SU-DHL-6 (cell line): ENCODE results near the gene NTMT2.
"Not testable (repeated sequence)": the region's sequence is repeated elsewhere in the genome, so short reads cannot be mapped to it uniquely, and the experiment has no call there.

Experiments used
- H2AFZ ChIP-seq: fragments of 200-600 bp; sonication (generic); 2 replicates; pipeline ENCODE4 v1.6.1; 2014; ENCODE audit warnings: low read depth, mild to moderate bottlenecking, moderate library complexity, mixed read lengths, antibody characterized with exemption, low read length; ENCODE audit not compliant: severe bottlenecking
- H3F3A ChIP-seq: fragments of 200-600 bp; shearing (Covaris generic); 2 replicates; pipeline ENCODE4 v1.6.0; 2016; ENCODE audit warnings: antibody characterized with exemption, mild to moderate bottlenecking; ENCODE audit not compliant: insufficient read depth
- H3K27ac ChIP-seq: fragments of 200-600 bp; sonication (generic); 2 replicates; pipeline ENCODE4 v1.5.1; 2016; ENCODE audit warnings: low read depth, mild to moderate bottlenecking, low read length, moderate library complexity, mixed read lengths
- H3K27me3 ChIP-seq: fragments of 200-600 bp; sonication (generic), shearing (Covaris generic); 2 replicates; pipeline ENCODE4 v1.6.0; 2014; ENCODE audit warnings: mild to moderate bottlenecking, low read length
- H3K36me3 ChIP-seq: fragments of 200-600 bp; sonication (generic); 2 replicates; pipeline ENCODE4 v1.6.1; 2014; ENCODE audit warnings: mild to moderate bottlenecking, low read length, mixed read lengths
- H3K4me2 ChIP-seq: fragments of 300-600, 200-600 bp; shearing (Covaris generic), sonication (generic); 2 replicates; pipeline ENCODE4 v1.6.0; 2014; ENCODE audit warnings: low read length, low read depth, mild to moderate bottlenecking; ENCODE audit not compliant: poor library complexity, severe bottlenecking
- H3K4me3 ChIP-seq: fragments of 200-600 bp; sonication (generic); 2 replicates; pipeline ENCODE4 v1.5.1; 2014; ENCODE audit warnings: antibody characterized with exemption, low read length, mild to moderate bottlenecking, mixed read lengths; ENCODE audit not compliant: insufficient read depth, poor library complexity, severe bottlenecking
- H3K79me2 ChIP-seq: fragments of 200-600 bp; sonication (generic); 2 replicates; pipeline ENCODE4 v1.6.1; 2014; ENCODE audit warnings: mild to moderate bottlenecking, low read length, moderate library complexity; ENCODE audit not compliant: insufficient read depth
- H3K9ac ChIP-seq: fragments of 200-600 bp; sonication (generic); 2 replicates; pipeline ENCODE4 v1.7.0; 2014; ENCODE audit warnings: mild to moderate bottlenecking, low read length
- H3K9me2 ChIP-seq: fragments of 200-600 bp; sonication (generic); replicated peaks from 2 replicates; pipeline ENCODE4 v1.6.1; 2014; ENCODE audit warnings: low read length; ENCODE audit not compliant: insufficient read depth
- H3K9me3 ChIP-seq: fragments of 200-600 bp; sonication (generic); 2 replicates; pipeline ENCODE4 v1.6.1; 2014; ENCODE audit warnings: low read length, mixed read lengths; ENCODE audit not compliant: insufficient read depth
- H4K20me1 ChIP-seq: fragments of 200-600 bp; sonication (generic); 2 replicates; pipeline ENCODE4 v1.6.1; 2014; ENCODE audit warnings: low read depth, mild to moderate bottlenecking, antibody characterized with exemption, low read length, moderate library complexity, mixed read lengths
- EZH2phosphoT487 ChIP-seq: fragments of 200-600 bp; sonication (generic), shearing (Covaris generic); conservative IDR thresholded peaks from 2 replicates; pipeline ENCODE4 v1.6.1; 2018; ENCODE audit warnings: mild to moderate bottlenecking, antibody characterized with exemption, low read length, moderate library complexity, mixed read lengths
- TF ChIP-seq, protein P1 (sequence below): fragments of 200-600 bp; sonication (generic); IDR thresholded peaks from one replicate; pipeline ENCODE4 v1.5.1; 2017; ENCODE audit warnings: antibody characterized with exemption, mild to moderate bottlenecking, low read length, moderate library complexity; ENCODE audit not compliant: insufficient read depth, poor library complexity, severe bottlenecking

Gene NTMT2

DNA sequence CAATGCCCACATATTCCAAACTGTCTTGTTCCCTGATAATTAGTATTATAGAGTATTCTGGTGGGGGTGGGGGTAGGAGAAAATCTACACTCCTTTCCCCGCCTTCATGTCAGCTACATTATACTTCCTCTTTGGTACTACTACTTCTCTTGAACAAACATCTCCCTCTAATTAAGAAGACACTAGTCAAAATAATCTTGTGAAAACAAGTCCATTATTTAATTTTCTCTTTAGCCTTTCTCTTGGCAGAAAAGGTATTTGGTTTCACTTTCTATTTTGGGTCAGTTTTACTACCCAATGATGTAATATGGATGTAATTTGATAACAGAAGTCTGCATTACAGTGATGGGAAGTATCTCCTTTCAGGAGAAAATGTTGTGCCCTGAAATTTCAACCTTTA is 22.5 kb downstream of the NTMT2 start:
- no peaks in the 10 kb centered on the region for H3K9me3 ChIP-seq
- H2AFZ ChIP-seq, result no peak overlapping the region
- H3K4me3 ChIP-seq, result no peak overlapping the region
- H3K79me2 ChIP-seq, result no peaks in the 10 kb centered on the region
- H3K9ac ChIP-seq, result no peak overlapping the region
- H3K27ac ChIP-seq, result no peak overlapping the region
- no peak for TF ChIP-seq EZH2phosphoT487
- H4K20me1 ChIP-seq, result no peaks in the 10 kb centered on the region
- no peaks in the 10 kb centered on the region for H3K36me3 ChIP-seq
- no peak overlapping the region for H3K4me2 ChIP-seq
- H3K27me3 ChIP-seq, result no peaks in the 10 kb centered on the region
- H3K9me2 ChIP-seq, result no peaks in the 10 kb centered on the region
- H3F3A ChIP-seq, result no peaks in the 10 kb centered on the region

DNA sequence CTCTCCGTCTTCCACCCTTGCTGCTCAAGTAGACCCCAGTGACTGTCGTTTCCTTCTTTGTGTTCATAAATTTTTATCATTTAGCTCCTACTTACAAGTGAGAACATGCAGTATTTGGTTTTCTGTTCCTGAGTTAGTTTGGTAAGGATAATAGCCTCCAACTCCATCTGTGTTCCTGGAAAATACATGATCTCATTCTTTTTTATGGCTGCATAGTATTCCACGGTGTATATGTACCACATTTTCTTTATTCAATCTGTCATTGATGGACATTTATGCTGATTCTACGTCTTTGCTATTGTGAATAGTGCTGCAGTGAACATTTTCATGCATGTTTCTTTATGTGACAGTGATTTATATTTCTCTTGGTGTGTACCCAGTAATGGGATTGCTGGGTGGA is 24.8 kb downstream of the NTMT2 start:
- H2AFZ ChIP-seq, H3K36me3 ChIP-seq, H3K79me2 ChIP-seq, H3K9me3 ChIP-seq, H3F3A ChIP-seq, H3K9me2 ChIP-seq, H3K27me3 ChIP-seq, H3K4me2 ChIP-seq, H3K4me3 ChIP-seq, H4K20me1 ChIP-seq, H3K9ac ChIP-seq, H3K27ac ChIP-seq: not testable (repeated sequence)

DNA sequence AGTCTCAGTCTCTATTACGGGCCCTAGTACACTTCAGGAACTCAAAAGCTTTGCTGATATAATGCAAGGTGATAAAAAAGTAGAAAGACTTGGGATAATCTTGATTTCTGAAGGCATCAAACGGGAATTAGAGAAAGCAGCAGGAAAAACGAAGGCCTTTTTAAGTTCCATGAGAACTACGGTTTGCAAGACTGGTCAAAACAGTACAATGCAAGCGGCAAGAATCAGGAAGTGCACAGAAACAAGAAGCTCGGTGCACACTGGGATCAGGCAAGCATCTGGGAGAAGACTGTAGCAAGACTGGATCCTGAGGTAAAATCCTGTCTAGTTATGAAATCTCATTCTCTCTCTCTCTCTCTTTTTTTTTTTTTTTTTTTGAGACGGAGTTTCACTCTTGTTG is 28.6 kb downstream of the NTMT2 start:
- Histone ChIP-seq H3K4me3 (no peak overlapping the region), H3K27ac (no peak overlapping the region), H3K4me2 (no peak overlapping the region), H3K9ac (no peak overlapping the region), H3K27me3 (no peaks in the 10 kb centered on the region), H3K9me3 (no peaks in the 10 kb centered on the region), H3K36me3 (no peaks in the 10 kb centered on the region), H4K20me1 (no peaks in the 10 kb centered on the region), H3K9me2 (no peaks in the 10 kb centered on the region), H3K79me2 (no peaks in the 10 kb centered on the region), H2AFZ (no peak overlapping the region), H3F3A (no peaks in the 10 kb centered on the region)
- TF ChIP-seq, protein P1, sequence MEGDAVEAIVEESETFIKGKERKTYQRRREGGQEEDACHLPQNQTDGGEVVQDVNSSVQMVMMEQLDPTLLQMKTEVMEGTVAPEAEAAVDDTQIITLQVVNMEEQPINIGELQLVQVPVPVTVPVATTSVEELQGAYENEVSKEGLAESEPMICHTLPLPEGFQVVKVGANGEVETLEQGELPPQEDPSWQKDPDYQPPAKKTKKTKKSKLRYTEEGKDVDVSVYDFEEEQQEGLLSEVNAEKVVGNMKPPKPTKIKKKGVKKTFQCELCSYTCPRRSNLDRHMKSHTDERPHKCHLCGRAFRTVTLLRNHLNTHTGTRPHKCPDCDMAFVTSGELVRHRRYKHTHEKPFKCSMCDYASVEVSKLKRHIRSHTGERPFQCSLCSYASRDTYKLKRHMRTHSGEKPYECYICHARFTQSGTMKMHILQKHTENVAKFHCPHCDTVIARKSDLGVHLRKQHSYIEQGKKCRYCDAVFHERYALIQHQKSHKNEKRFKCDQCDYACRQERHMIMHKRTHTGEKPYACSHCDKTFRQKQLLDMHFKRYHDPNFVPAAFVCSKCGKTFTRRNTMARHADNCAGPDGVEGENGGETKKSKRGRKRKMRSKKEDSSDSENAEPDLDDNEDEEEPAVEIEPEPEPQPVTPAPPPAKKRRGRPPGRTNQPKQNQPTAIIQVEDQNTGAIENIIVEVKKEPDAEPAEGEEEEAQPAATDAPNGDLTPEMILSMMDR, result no peak
- TF ChIP-seq EZH2phosphoT487, result no peak

DNA sequence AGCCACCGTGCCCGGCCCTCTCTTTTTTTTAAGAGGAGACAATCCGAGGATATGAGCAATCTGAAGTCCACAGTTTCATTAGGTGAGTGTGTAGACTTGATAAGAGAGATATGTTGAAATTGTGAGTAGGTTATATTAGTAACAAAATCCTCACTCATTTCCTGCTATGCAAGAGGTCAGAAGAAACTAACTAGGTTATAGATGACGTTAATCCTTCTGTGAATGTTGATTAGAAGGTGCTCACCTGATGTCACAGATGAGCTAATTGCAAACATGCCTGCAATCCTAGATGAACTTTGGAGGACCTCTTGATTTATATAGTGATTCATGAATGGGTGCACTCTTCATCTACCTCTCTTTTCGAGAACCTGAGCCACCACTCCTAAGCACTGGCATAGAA is 29.3 kb downstream of the NTMT2 start:
- Histone ChIP-seq H3K9ac (no peak overlapping the region), H4K20me1 (no peaks in the 10 kb centered on the region), H3K9me3 (no peaks in the 10 kb centered on the region), H2AFZ (no peak overlapping the region), H3K79me2 (no peaks in the 10 kb centered on the region), H3K4me3 (no peak overlapping the region), H3F3A (no peaks in the 10 kb centered on the region), H3K27me3 (no peaks in the 10 kb centered on the region), H3K27ac (no peak overlapping the region), H3K4me2 (no peak overlapping the region), H3K36me3 (no peaks in the 10 kb centered on the region), H3K9me2 (no peaks in the 10 kb centered on the region)
- no peak for TF ChIP-seq EZH2phosphoT487
- TF ChIP-seq, protein P1, result no peak
